ENCODE data around the gene RAB28. TPM values are rescaled to one million over a fixed set of nuclear protein-coding genes. Genes with fewer than 3 reads are reported as not detected.

RAB28 gene
- total RNA-seq, 1 experiment from 2014 or later = 10.4 TPM

DNA sequence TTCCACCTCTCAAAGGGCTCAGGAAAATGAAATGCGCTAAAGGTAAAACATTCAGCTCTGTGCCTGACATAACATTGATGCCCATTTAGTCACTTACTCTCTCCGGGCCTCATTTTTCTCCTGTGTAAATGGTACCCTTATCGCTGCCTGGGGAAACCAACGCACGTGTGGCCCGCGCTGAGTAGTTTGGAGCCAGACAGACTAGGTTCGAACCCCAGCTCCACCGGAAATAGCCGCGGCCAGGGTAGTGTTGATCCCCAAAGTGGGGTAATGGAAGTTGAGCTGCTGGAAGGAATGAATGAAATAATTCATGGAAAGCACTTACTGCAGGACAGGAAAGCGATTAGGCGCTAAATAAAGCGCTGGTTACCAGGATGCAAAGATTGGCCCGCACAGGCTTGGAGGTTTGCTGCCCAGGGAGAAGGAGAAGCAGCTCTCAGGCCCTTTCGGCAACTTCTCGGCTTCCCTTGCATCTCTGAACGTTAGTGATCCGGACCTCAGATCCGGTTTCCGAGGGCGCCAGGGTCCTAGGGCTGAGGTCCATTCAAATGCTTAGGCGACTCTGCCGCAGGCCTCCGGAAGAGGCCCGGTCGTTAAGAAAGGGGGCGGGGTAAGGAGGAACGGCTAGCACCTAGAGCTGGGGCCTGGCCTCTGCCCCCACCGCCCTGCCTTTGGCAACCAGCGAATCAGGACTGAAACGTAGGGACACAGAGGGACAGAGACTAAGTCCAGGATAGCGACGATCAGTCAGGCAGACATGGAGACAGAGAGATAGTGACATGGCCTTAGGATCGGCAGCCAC is 46.9 kb upstream of the RAB28 start:
- no peak for TF ChIP-seq EZH2 (IDR thresholded peaks at IDR 0.05; ENCODE audit: low read length, unreplicated experiment)
- no peak overlapping the region for H3K27ac ChIP-seq (ENCODE audit: low read length)
- ChIA-PET CTCF (interaction anchor here (0.6 kb wide), 1 partner anchor 679 kb away, joined by 4 read pairs; no protein-coding TSS in a partner anchor), POLR2A (ENCODE audit: unreplicated experiment) (no interaction called here)
- H3K9me2 ChIP-seq (replicated peaks; ENCODE audit: low read length) = no peaks in the 10 kb centered on the region
- H3K9ac ChIP-seq (ENCODE audit: low read length) = no peak overlapping the region
- no peaks in the 10 kb centered on the region for H3K36me3 ChIP-seq (ENCODE audit: low read depth, low read length)
- DNase-seq = no peak
- no peak overlapping the region for H3K4me2 ChIP-seq (ENCODE audit: low read length)
- no peak overlapping the region for H2AFZ ChIP-seq (ENCODE audit: low read length)
- no peak overlapping the region for H3K4me3 ChIP-seq (ENCODE audit: low read length)
- BruUV-seq (replicated peaks) = no TSS peak
- H4K20me1 ChIP-seq (ENCODE audit: low read length) = no peaks in the 10 kb centered on the region
- ATAC-seq = no peak
- no peaks in the 10 kb centered on the region for H3K4me1 ChIP-seq (ENCODE audit: insufficient read depth, low read length)
- peaks cover 44% of the 10 kb centered on the region for H3K27me3 ChIP-seq (ENCODE audit: low read length)
- no peaks in the 10 kb centered on the region for H3K9me3 ChIP-seq (ENCODE audit: low read length)
- H3F3A ChIP-seq (ENCODE audit: low read length, unreplicated experiment) = no peaks in the 10 kb centered on the region
- intact Hi-C loops (cut with micrococcal nuclease) = no loop called here
- H3K79me2 ChIP-seq (ENCODE audit: low read length) = no peaks in the 10 kb centered on the region

DNA sequence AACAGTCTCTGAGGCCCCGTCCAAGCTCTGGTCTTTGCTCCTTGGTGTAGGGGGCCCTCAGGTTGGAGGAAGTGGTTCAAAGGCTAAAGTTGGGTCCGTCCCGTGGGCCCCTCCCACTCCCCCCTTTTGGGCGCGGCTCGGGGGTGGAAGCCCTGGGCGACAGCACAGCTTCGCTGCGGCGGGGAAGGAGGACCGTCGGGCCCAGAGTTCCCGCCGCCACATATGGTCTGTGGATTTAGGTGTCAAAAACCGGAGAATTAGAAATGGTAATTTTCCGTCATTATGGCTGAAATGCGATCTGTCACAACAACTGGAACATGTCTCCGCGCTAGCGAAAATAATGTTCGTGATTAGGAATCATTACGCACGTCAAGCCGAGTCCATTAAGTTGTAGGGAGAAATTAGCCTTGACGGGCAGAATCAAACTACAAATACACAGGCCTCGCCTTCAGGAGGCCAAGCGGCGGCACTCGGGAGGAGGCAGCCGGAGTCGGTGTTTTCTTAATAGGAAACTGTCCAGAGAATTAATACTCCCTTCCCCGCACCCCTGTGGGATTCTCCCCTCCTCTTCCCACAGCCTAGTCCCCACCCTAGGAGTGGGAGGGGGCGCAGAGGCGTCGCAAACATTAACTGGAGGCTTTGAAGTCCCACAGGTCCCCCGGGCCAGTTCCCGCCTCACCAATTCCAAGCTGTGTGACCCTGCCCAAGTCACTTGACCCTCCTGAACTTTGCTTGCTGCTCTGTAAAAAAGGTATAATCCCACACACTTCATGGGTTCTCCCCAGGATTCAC is 45.2 kb upstream of the RAB28 start:
- TF ChIP-seq, protein P1, sequence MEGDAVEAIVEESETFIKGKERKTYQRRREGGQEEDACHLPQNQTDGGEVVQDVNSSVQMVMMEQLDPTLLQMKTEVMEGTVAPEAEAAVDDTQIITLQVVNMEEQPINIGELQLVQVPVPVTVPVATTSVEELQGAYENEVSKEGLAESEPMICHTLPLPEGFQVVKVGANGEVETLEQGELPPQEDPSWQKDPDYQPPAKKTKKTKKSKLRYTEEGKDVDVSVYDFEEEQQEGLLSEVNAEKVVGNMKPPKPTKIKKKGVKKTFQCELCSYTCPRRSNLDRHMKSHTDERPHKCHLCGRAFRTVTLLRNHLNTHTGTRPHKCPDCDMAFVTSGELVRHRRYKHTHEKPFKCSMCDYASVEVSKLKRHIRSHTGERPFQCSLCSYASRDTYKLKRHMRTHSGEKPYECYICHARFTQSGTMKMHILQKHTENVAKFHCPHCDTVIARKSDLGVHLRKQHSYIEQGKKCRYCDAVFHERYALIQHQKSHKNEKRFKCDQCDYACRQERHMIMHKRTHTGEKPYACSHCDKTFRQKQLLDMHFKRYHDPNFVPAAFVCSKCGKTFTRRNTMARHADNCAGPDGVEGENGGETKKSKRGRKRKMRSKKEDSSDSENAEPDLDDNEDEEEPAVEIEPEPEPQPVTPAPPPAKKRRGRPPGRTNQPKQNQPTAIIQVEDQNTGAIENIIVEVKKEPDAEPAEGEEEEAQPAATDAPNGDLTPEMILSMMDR (conservative IDR thresholded peaks at IDR 0.05; ENCODE audit: low read depth, low read length) = no peak
- no peak for TF ChIP-seq EZH2phosphoT487 (IDR thresholded peaks at IDR 0.05; ENCODE audit: borderline replicate concordance, low read length)
- TF ChIP-seq EZH2 (IDR thresholded peaks at IDR 0.05; ENCODE audit: low read length, unreplicated experiment) = no peak
- ChIA-PET CTCF (no interaction called here), POLR2A (ENCODE audit: unreplicated experiment) (no interaction called here)
- Histone ChIP-seq H3F3A (ENCODE audit: low read length, unreplicated experiment) (no peaks in the 10 kb centered on the region), H4K20me1 (ENCODE audit: low read length) (no peaks in the 10 kb centered on the region), H3K4me2 (ENCODE audit: low read length) (no peak overlapping the region), H3K4me3 (ENCODE audit: low read length) (no peak overlapping the region), H3K36me3 (ENCODE audit: low read depth, low read length) (no peaks in the 10 kb centered on the region), H3K9me2 (replicated peaks; ENCODE audit: low read length) (no peaks in the 10 kb centered on the region), H3K27me3 (ENCODE audit: low read length) (peaks cover 40% of the 10 kb centered on the region), H3K4me1 (ENCODE audit: insufficient read depth, low read length) (no peaks in the 10 kb centered on the region), H3K27ac (ENCODE audit: low read length) (no peak overlapping the region), H3K79me2 (ENCODE audit: low read length) (no peaks in the 10 kb centered on the region), H2AFZ (ENCODE audit: low read length) (no peak overlapping the region), H3K9me3 (ENCODE audit: low read length) (no peaks in the 10 kb centered on the region), H3K9ac (ENCODE audit: low read length) (no peak overlapping the region)
- no peak for ATAC-seq
- no TSS peak for BruUV-seq (replicated peaks)
- no peak for DNase-seq
- intact Hi-C loops (cut with micrococcal nuclease) = no loop called here

- no peaks in the 10 kb centered on the region for H3K4me1 ChIP-seq (ENCODE audit: insufficient read depth, low read length)
- no peak for DNase-seq
- ATAC-seq = no peak
- intact Hi-C loops (cut with micrococcal nuclease) = no loop called here
- H3K27me3 ChIP-seq (ENCODE audit: low read length) = peaks cover 39% of the 10 kb centered on the region
- ChIA-PET CTCF (no interaction called here), POLR2A (ENCODE audit: unreplicated experiment) (no interaction called here)
- H3K27ac ChIP-seq (ENCODE audit: low read length) = no peak overlapping the region
- H3K4me3 ChIP-seq (ENCODE audit: low read length) = no peak overlapping the region
- H3K9me2 ChIP-seq (replicated peaks; ENCODE audit: low read length) = no peaks in the 10 kb centered on the region
- no peaks in the 10 kb centered on the region for H3K36me3 ChIP-seq (ENCODE audit: low read depth, low read length)
- no peak overlapping the region for H3K4me2 ChIP-seq (ENCODE audit: low read length)
- no peaks in the 10 kb centered on the region for H4K20me1 ChIP-seq (ENCODE audit: low read length)
- no peak overlapping the region for H2AFZ ChIP-seq (ENCODE audit: low read length)
- H3K79me2 ChIP-seq (ENCODE audit: low read length) = no peaks in the 10 kb centered on the region
- no peaks in the 10 kb centered on the region for H3F3A ChIP-seq (ENCODE audit: low read length, unreplicated experiment)
- no peaks in the 10 kb centered on the region for H3K9me3 ChIP-seq (ENCODE audit: low read length)
- no TSS peak for BruUV-seq (replicated peaks)
- no peak overlapping the region for H3K9ac ChIP-seq (ENCODE audit: low read length)
- TF ChIP-seq, protein P1 (conservative IDR thresholded peaks at IDR 0.05; ENCODE audit: low read depth, low read length) = no peak
- TF ChIP-seq EZH2 (IDR thresholded peaks at IDR 0.05; ENCODE audit: low read length, unreplicated experiment) = no peak
These were observed 44.6 kb upstream of the RAB28 start for GRCh38 chr4:13528821-13529127.
